CD1c-positive myeloid dendritic cell (primary cell): ENCODE results near the gene MAPK11.
"Not testable (repeated sequence)": the region's sequence is repeated elsewhere in the genome, so short reads cannot be mapped to it uniquely, and the experiment has no call there.

Source experiments
- DNase-seq: peaks from one replicate; pipeline ENCODE4 v3.0.0-alpha.2; 2016; ENCODE audit errors: extremely low spot score

Gene MAPK11

DNA sequence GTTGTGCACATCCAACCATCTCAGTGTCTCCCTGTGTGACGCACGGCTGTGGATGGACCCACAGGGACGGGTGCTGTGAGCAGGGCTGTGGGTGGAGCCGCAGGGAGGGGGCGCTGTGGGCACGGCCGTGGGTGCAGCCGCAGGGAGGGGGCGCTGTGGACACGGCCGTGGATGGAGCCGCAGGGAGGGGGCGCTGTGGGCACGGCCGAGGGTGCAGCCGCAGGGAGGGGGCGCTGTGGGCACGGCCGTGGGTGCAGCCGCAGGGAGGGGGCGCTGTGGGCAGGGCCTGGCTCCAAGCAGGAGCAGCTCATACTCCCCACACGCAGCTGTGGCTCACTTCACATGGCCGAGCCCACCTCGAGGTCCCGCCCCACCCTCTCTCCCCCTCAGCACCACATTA is 6.0 kb upstream of the MAPK11 start:
- peak; percentile 60 for DNase-seq

DNA sequence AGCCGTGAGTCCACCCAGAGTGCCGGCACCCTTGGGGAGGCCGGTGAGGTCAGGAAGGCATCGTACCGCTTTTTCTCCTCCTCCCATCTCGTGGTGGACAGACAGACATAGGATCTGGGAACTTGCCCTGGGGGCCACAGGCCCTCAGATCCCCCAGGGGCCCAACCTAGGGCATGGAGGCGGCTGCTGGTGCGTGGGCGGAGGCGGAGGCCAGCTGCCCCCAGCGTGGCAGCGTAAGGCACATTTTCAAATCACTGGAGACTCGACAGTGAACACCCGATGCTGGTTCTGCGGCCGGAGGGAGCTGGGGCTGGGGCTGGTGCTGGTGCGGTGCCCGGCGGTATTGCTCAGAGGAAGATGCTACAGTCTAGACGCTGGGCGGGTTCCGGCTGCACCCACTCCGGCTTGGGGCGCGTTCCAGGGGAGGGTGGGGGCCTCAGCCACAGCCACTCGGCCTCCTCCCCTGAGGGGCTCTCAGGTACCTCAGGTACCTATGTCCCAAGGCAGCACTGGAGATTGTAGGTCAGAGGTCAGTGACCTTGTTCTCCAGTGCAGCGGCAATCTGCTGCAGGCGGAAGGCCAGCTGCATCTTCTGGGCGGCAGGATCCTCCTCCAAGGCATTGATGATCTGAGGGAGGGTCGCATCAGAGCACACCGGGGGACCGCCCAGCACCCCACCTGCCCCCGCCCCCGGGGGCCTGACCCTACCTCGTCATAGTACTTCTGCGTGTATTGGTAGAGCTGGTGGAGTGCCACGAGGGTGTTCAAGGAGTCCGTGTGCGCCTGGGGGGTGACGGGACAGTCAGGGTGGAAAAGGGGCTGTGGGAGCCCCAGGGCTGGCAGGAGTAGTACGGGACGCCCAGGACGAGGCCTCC is 5.2 kb upstream of the MAPK11 start:
- DNase-seq = no peak

DNA sequence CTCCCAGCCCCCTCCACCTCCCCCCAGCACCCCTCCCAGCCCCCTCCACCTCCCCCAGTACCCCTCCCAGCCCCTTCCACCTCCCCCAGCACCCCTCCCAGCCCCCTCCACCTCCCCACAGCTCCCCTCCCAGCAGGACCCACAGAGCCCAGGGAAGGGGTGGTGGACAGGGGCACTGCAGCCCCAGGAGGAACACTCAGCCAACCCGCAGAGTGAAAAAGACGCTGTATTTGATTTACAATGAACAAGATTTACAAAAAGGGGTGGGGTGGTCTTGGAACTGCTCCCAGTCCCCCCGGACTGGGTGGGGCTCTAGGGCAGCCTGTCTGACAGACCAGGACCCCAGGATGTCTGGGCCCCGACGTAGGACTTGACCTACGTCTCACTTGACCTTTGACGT is 4.6 kb upstream of the MAPK11 start:
- no peak for DNase-seq

- peak; percentile 48 for DNase-seq
Observed at GRCh38 chr22:50274311-50274710, 4.1 kb upstream of the MAPK11 start.

GRCh38 chr22:50273781-50274180 is 3.6 kb upstream of the MAPK11 start:
- not testable (repeated sequence) for DNase-seq

DNA sequence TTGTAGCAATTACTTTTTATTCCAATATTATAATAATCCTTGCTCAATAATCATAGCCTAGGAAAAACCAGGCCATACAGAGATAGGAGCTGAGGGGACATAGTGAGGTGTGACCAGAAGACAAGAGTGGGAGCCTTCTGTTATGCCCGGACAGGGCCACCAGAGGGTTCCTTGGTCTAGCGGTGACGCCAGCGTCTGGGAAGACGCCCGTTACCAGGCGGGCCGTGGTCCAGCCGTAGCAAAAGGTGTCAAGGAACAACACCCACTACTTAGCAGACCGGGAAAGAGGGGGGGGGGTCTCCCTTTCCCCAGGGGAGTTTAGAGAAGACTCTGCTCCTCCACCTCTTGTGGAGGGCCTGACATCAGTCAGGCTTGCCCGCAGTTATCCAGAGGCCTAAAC is 3.2 kb upstream of the MAPK11 start:
- DNase-seq = not testable (repeated sequence)

- DNase-seq = no peak
Observed at GRCh38 chr22:50272044-50272802, 2.0 kb upstream of the MAPK11 start.

GRCh38 chr22:50271519-50271970 is 1.4 kb upstream of the MAPK11 start:
- DNase-seq = peak; percentile 59

DNA sequence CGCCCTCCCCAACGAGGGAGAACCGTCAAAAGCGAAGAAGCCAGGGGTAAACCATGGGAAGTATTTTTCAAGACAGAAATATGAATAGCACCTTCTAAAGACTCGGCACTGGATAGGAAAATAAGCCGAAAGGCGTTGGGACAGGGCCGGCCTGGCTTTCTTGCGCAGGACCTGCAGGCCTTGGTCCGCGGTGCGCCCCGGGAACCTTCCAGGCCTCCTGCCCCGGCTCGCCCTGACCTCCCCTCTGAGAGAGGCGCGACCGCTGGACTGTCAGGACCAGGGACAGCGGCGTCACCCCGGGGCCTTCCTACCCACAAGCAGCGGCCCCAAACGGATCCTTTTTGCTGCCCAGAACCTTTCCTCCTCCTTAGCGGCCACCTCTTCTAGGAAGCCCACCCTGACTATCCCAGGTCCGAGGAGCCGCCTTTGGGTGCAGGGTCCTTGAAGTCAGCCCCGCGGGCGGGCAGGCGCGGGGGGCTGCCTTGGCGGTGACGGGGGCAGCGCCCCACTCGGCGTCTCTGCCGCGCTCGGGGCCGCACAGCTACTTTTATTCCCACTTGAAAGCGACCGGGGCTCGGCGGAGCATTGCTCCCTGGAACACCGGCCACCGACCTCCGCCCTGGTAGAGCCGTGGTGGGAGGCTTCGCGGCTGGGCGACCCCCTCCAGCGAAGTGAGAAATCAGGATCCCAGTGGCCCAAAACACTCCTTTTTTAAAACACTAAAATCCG is 650 bp upstream of the MAPK11 start:
- DNase-seq = peak; percentile 62

GRCh38 chr22:50269573-50269969 is 609 bp downstream of the MAPK11 start:
- no peak for DNase-seq

- DNase-seq = no peak
Observed at GRCh38 chr22:50268655-50269113, 1.5 kb downstream of the MAPK11 start.

DNA sequence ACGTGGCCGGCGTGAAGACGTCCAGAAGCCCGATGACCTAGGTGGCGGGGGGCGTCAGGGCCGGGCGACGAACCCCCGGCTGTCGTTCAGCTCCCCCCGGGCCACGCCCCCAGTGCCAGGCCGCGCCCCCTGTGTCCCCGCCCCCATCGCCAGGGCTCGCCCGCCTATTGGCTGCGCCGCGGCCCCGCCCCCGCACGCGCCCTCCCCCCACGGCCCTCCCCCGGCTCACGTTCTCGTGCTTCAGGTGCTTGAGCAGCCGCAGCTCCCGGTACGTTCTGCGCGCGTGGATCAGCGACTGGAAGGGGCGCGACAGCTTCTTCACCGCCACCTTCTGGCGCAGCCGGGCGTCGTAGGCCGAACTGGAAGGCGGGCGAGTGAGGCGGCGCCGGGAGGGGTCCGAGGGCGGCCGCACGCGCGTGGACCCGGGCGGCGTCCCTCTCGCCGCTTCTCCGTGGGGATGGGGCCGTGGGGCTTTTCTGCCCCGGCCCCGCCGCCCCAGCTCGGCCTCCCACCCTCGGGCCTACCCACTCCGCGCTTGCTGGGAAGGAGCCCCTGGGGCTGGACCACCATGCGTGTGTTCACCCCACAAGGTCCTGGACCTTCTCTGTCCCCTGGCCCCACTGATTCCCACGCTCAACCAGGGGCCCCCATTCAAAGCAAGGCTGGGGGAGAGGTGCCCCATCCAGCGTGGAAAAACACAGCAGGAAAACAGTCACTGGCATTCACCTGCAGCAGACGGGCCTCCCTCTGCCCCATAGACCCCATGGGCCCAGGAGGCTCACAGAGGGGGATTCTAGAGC is 2.4 kb downstream of the MAPK11 start:
- peak; percentile 59 for DNase-seq

DNA sequence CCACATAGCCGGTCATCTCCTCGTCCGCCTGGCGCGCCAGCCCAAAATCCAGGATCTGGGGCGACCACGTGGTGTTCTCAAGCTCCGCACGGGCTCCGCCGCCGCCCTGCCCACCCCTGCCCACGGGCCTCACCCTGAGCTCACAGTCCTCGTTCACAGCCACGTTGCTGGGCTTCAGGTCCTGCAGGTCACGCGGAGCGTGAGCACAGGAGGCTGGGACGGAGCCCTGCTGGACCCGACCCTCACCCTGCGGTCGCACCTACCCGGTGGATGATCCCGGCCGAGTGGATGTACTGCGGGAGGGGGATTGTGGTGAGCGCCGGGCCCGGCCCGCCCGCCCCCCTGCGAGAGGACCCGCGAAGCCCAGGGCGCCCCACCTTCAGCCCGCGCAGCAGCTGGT is 3.2 kb downstream of the MAPK11 start:
- no peak for DNase-seq

GRCh38 chr22:50264946-50265669 is 5.1 kb downstream of the MAPK11 start:
- no peak for DNase-seq

GRCh38 chr22:50264104-50264745 is 6.0 kb downstream of the MAPK11 start:
- DNase-seq = no peak

GRCh38 chr22:50262973-50263617 is 7.1 kb downstream of the MAPK11 start:
- no peak for DNase-seq

DNA sequence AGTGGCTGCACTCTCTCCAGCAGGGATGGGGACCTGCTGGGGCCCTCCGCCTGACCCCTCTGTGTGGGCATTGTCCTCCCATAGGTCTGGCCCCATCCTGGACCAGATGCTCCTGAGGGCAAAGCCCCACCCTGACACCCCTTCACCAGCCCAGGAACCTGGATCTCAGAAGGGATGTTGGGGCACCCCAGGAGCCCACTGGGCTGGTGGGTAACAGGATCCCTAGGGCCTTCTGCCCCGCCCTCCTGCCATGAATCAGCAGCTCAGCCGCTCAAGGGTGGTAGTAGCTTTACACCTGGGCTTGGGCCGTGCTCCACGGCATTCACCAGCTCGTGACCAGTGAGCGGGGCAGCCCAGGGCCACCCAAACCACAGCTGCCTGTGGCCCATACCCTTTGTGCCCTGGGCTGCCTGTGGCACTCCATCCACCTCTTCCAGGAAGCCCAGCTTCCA is 7.7 kb downstream of the MAPK11 start:
- no peak for DNase-seq

DNA sequence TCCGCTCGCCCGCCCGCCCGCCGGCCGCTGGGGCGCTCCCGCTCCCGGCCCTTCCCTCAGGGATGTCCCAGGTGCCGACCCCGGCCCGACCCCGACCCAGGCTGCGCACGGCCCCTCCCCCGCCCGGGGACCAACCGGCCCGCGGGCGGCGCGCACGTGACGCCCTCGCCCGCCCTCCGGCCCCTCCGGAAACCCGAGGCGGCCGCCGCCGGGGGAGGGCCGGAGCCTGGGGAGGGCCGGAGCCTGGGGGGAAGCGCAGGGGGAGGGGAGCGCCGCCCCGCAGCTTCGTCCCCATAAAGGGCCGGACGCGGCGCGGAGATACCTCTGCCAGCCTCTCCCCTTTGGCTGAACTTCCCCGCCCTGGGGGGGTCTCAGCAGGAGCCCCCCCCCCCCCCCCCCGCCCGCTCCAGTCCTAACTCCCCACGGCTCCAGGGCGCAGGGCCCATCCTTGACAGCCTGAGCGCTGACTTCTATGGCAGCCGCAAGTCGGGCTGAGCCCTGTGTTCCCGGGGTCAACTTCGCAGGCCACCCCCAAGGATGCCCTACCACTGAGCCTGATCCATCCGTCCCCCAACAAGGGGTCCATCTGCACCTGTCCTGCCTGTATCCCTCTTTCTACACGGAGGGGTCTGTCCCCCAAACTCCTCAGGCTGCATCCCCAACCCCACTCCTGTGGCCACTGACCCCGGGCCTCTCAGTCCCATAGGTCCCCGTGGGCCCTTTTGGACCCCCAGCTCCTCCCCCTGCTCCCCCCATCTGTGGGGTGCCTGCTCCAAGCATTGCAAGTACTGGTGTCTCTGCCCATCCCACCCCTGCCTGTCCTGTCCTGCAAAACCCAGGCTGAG is 8.3 kb downstream of the MAPK11 start, which contains the start of gene MAPK12:
MAPK12 (minus strand) TSS at position 69 of the 845 bp plus-strand sequence. CDS start 174 bp downstream, outside the sequence.
- DNase-seq = no peak
